PC-3 (cell line): ENCODE results near the gene MUSTN1. TPM values are rescaled to one million over a fixed set of nuclear protein-coding genes. Genes with fewer than 3 reads are reported as not detected.

Experiments used
- ATAC-seq: fragments of 200-7000 bp; cut with Tn5 transposase; 2 replicates; pipeline ENCODE4 v1.9.1; 2020; ENCODE audit warnings: mild to moderate bottlenecking, moderate library complexity
- BruUV-seq: library from RNA; stranded (reverse); fragments of 400-500 nt; replicated peaks from 2 replicates; lab custom pipeline; 2021; lab: Mats Ljungman, UMichigan
- CTCF ChIA-PET: fragments of 300-600 bp; sonication (Branson Sonifier 250); formaldehyde crosslinking; loops from one replicate; lab custom pipeline; 2022; ENCODE audit warnings: antibody characterized with exemption; lab: Charles Lee
- POLR2A ChIA-PET: fragments of 300-600 bp; sonication (Branson Sonifier 250); formaldehyde crosslinking; loops from one replicate; lab custom pipeline; 2022; ENCODE audit warnings: antibody characterized with exemption; ENCODE audit not compliant: unreplicated experiment; lab: Charles Lee
- DNase-seq: peaks from one replicate; pipeline ENCODE4 v3.0.0-alpha.2; 2015
- H2AFZ ChIP-seq: fragments of 300-600 bp; sonication (generic); 2 replicates; pipeline ENCODE4 v1.6.0; 2016; ENCODE audit warnings: antibody characterized with exemption, low read length
- H3F3A ChIP-seq: fragments of 300-600 bp; sonication (generic); one replicate; pipeline ENCODE4 v1.6.0; 2017; ENCODE audit warnings: antibody characterized with exemption, low read length, control low read depth, mild to moderate bottlenecking; ENCODE audit not compliant: unreplicated experiment
- H3K27ac ChIP-seq: fragments of 300-600 bp; sonication (generic); 2 replicates; pipeline ENCODE4 v1.5.1; 2016; ENCODE audit warnings: mild to moderate bottlenecking, low read length
- H3K27me3 ChIP-seq: fragments of 300-600 bp; sonication (generic); 2 replicates; pipeline ENCODE4 v1.6.1; 2016; ENCODE audit warnings: low read length, mixed read lengths
- H3K36me3 ChIP-seq: fragments of 300-600 bp; sonication (generic); 2 replicates; pipeline ENCODE4 v1.6.1; 2016; ENCODE audit warnings: low read depth, mixed run types, low read length, mixed read lengths
- H3K4me1 ChIP-seq: fragments of 300-600 bp; sonication (generic); 2 replicates; pipeline ENCODE4 v1.5.1; 2016; ENCODE audit warnings: low read length; ENCODE audit not compliant: insufficient read depth
- H3K4me2 ChIP-seq: fragments of 300-600 bp; sonication (generic); 2 replicates; pipeline ENCODE4 v1.6.0; 2016; ENCODE audit warnings: low read length
- H3K4me3 ChIP-seq: fragments of 300-600 bp; sonication (generic); 2 replicates; pipeline ENCODE4 v1.5.1; 2016; ENCODE audit warnings: mild to moderate bottlenecking, low read length, mixed read lengths
- H3K79me2 ChIP-seq: fragments of 300-600 bp; sonication (generic); 2 replicates; pipeline ENCODE4 v1.6.1; 2017; ENCODE audit warnings: low read length, mixed read lengths
- H3K9ac ChIP-seq: fragments of 300-600 bp; sonication (generic); 2 replicates; pipeline ENCODE4 v1.6.0; 2016; ENCODE audit warnings: mild to moderate bottlenecking, low read length
- H3K9me2 ChIP-seq: fragments of 300-600 bp; sonication (generic); replicated peaks from 2 replicates; pipeline ENCODE4 v1.6.1; 2016; ENCODE audit warnings: mixed run types, low read length, mixed read lengths
- H3K9me3 ChIP-seq: fragments of 300-600 bp; sonication (generic); 2 replicates; pipeline ENCODE4 v1.6.1; 2016; ENCODE audit warnings: low read length, mixed read lengths
- H4K20me1 ChIP-seq: fragments of 300-600 bp; sonication (generic); 2 replicates; pipeline ENCODE4 v1.6.1; 2016; ENCODE audit warnings: low read length, mixed read lengths
- EZH2 ChIP-seq: fragments of 300-600 bp; sonication (generic); IDR thresholded peaks from one replicate; pipeline ENCODE4 v1.6.1; 2017; ENCODE audit warnings: antibody characterized with exemption, mild to moderate bottlenecking, low read length; ENCODE audit not compliant: unreplicated experiment
- EZH2phosphoT487 ChIP-seq: fragments of 300-600 bp; sonication (generic); IDR thresholded peaks from 2 replicates; pipeline ENCODE4 v1.6.1; 2018; ENCODE audit warnings: mild to moderate bottlenecking, antibody characterized with exemption, low read length, borderline replicate concordance
- intact Hi-C: fragments of 100-400 bp; cut with micrococcal nuclease; formaldehyde crosslinking; loops from 2 replicates; pipeline ENCODE4 v1.9.0; 2023
- total RNA-seq: library from RNA; depleted of rRNA; stranded (reverse); fragments of >200 nt; gene quantifications from 2 replicates; pipeline ENCODE4 v1.2.3, GENCODE V29; 2014
- TF ChIP-seq, protein P1 (sequence below): fragments of 300-600 bp; sonication (generic); conservative IDR thresholded peaks from 2 replicates; pipeline ENCODE4 v1.5.1; 2017; ENCODE audit warnings: antibody characterized with exemption, low read depth, mild to moderate bottlenecking, low read length

Gene MUSTN1
- total RNA-seq, 1 experiment from 2014 or later = 0.66 TPM

GRCh38 chr3:52833202-52833601 is 1.6 kb downstream of the MUSTN1 start:
- DNase-seq = no peak
- POLR2A ChIA-PET = no interaction called here
- no peak overlapping the region for H3K4me3 ChIP-seq
- no peak overlapping the region for H3K9ac ChIP-seq
- BruUV-seq = no TSS peak
- no peaks in the 10 kb centered on the region for H3K9me3 ChIP-seq
- H3F3A ChIP-seq = no peaks in the 10 kb centered on the region
- CTCF ChIA-PET = no interaction called here
- H3K27me3 ChIP-seq = no peaks in the 10 kb centered on the region
- no peaks in the 10 kb centered on the region for H4K20me1 ChIP-seq
- H3K27ac ChIP-seq = no peak overlapping the region
- TF ChIP-seq EZH2 = no peak
- TF ChIP-seq, protein P1, sequence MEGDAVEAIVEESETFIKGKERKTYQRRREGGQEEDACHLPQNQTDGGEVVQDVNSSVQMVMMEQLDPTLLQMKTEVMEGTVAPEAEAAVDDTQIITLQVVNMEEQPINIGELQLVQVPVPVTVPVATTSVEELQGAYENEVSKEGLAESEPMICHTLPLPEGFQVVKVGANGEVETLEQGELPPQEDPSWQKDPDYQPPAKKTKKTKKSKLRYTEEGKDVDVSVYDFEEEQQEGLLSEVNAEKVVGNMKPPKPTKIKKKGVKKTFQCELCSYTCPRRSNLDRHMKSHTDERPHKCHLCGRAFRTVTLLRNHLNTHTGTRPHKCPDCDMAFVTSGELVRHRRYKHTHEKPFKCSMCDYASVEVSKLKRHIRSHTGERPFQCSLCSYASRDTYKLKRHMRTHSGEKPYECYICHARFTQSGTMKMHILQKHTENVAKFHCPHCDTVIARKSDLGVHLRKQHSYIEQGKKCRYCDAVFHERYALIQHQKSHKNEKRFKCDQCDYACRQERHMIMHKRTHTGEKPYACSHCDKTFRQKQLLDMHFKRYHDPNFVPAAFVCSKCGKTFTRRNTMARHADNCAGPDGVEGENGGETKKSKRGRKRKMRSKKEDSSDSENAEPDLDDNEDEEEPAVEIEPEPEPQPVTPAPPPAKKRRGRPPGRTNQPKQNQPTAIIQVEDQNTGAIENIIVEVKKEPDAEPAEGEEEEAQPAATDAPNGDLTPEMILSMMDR = no peak
- no peak for TF ChIP-seq EZH2phosphoT487
- H3K9me2 ChIP-seq = no peaks in the 10 kb centered on the region
- H3K36me3 ChIP-seq = no peaks in the 10 kb centered on the region
- H3K79me2 ChIP-seq = no peaks in the 10 kb centered on the region
- intact Hi-C loops = no loop called here
- peaks cover 20% of the 10 kb centered on the region for H3K4me1 ChIP-seq
- H3K4me2 ChIP-seq = no peak overlapping the region
- ATAC-seq = no peak
- H2AFZ ChIP-seq = no peak overlapping the region

- H3K4me2 ChIP-seq = peak overlapping the region; percentile 62
- peak; percentile 90 for ATAC-seq
- DNase-seq = peak; percentile 94
- TSS peak; percentile 7 for BruUV-seq
- peaks cover 20% of the 10 kb centered on the region for H3K4me1 ChIP-seq
- H3K27me3 ChIP-seq = no peaks in the 10 kb centered on the region
- no peak overlapping the region for H3K9ac ChIP-seq
- TF ChIP-seq, protein P1 = no peak
- TF ChIP-seq EZH2phosphoT487 (no peak), EZH2 (no peak)
- no peaks in the 10 kb centered on the region for H3F3A ChIP-seq
- POLR2A ChIA-PET = no interaction called here
- H3K4me3 ChIP-seq = no peak overlapping the region; the same call in 1 of the 2 replicates
- intact Hi-C loops = no loop called here
- H2AFZ ChIP-seq = no peak overlapping the region
- CTCF ChIA-PET = interaction anchor here (0.5 kb wide), 1 partner anchor 14 kb away, joined by 3 read pairs; no protein-coding TSS in a partner anchor
- no peaks in the 10 kb centered on the region for H3K79me2 ChIP-seq
- H4K20me1 ChIP-seq = no peaks in the 10 kb centered on the region
- H3K36me3 ChIP-seq = no peaks in the 10 kb centered on the region
- no peaks in the 10 kb centered on the region for H3K9me2 ChIP-seq
- no peaks in the 10 kb centered on the region for H3K9me3 ChIP-seq
- peak overlapping the region; percentile 53 for H3K27ac ChIP-seq
These were observed 3.1 kb downstream of the MUSTN1 start for GRCh38 chr3:52831500-52832301.
